ENCODE data around the gene TAF11L8. TPM values are rescaled to one million over a fixed set of nuclear protein-coding genes. Genes with fewer than 3 reads are reported as not detected.

TAF11L8 gene
- total RNA-seq, 1 experiment from 2014 or later, result not detected

Other genes starting within 250 kb of the TAF11L8 start
- gene TAF11L2, start 92.7 kb downstream of the TAF11L8 start, total RNA-seq (2014; rRNA removed; shearing (Covaris generic)), result not detected in 2 replicates
- gene TAF11L3, start 72.6 kb downstream of the TAF11L8 start, total RNA-seq (2014; rRNA removed; shearing (Covaris generic)), result not detected in 2 replicates
- not detected in 2 replicates for gene TAF11L4, start 69.2 kb downstream of the TAF11L8 start, total RNA-seq (2014; rRNA removed; shearing (Covaris generic))
- gene TAF11L5, start 65.7 kb downstream of the TAF11L8 start, total RNA-seq (2014; rRNA removed; shearing (Covaris generic)), result not detected in 2 replicates
- gene TAF11L6, start 62.3 kb downstream of the TAF11L8 start, total RNA-seq (2014; rRNA removed; shearing (Covaris generic)), result not detected in 2 replicates
- not detected in 2 replicates for gene TAF11L7, start 5.2 kb downstream of the TAF11L8 start, total RNA-seq (2014; rRNA removed; shearing (Covaris generic))
- gene TAF11L9, start 3.4 kb upstream of the TAF11L8 start, total RNA-seq (2014; rRNA removed; shearing (Covaris generic)), result not detected in 2 replicates
- gene TAF11L10, start 6.9 kb upstream of the TAF11L8 start, total RNA-seq (2014; rRNA removed; shearing (Covaris generic)), result not detected in 2 replicates
- not detected in 2 replicates for gene TAF11L11, start 13.2 kb upstream of the TAF11L8 start, total RNA-seq (2014; rRNA removed; shearing (Covaris generic))
- gene TAF11L12, start 19.4 kb upstream of the TAF11L8 start, total RNA-seq (2014; rRNA removed; shearing (Covaris generic)), result 0.15 TPM in 1 of 2 replicates, not detected in the other
- not detected in 2 replicates for gene TAF11L13, start 41.1 kb upstream of the TAF11L8 start, total RNA-seq (2014; rRNA removed; shearing (Covaris generic))
- not detected in 2 replicates for gene TAF11L14, start 43.5 kb upstream of the TAF11L8 start, total RNA-seq (2014; rRNA removed; shearing (Covaris generic))